GM11168 (cell line): ENCODE data around the gene EIF3F.

ENCODE experiments used
- in situ Hi-C: fragments of 300-500 bp; cut with MboI; formaldehyde crosslinking; loops from one replicate; pipeline ENCODE4 v1.12.0; 2022; ENCODE audit warnings: low sequenced_read_pairs; ENCODE audit not compliant: unreplicated experiment

Gene EIF3F

GRCh38 chr11:7986768-7987559 is at the start of gene EIF3F:
Gene EIF3F (plus strand): TSS chr11:7987337. CDS start chr11:7987353, 16 bp downstream.
- in situ Hi-C loops: no loop called here

GRCh38 chr11:7941146-7941545 is 46.0 kb upstream of the EIF3F start:
- in situ Hi-C loops: no loop called here

GRCh38 chr11:7941608-7942007 is 45.5 kb upstream of the EIF3F start, which contains the start of gene OR10A3:
Gene OR10A3 (minus strand): TSS chr11:7941708. CDS start chr11:7939520, 2,188 bp downstream.
- in situ Hi-C loops: no loop called here

GRCh38 chr11:7944123-7944522 is 43.0 kb upstream of the EIF3F start:
- in situ Hi-C loops: no loop called here

GRCh38 chr11:7949934-7950333 is 37.2 kb upstream of the EIF3F start:
- in situ Hi-C loops: no loop called here

- in situ Hi-C loops: no loop called here
Measured at GRCh38 chr11:7955191-7955590, 31.9 kb upstream of the EIF3F start.

GRCh38 chr11:7964261-7964660 is 22.9 kb upstream of the EIF3F start:
- in situ Hi-C loops: no loop called here

- in situ Hi-C loops: no loop called here
Measured at GRCh38 chr11:7964873-7965272, 22.3 kb upstream of the EIF3F start.

GRCh38 chr11:7965386-7965785 is 21.8 kb upstream of the EIF3F start, which contains the start of gene NLRP10:
Gene NLRP10 (minus strand): TSS chr11:7965447. CDS start chr11:7963495, 1,952 bp downstream.
- in situ Hi-C loops: no loop called here

- in situ Hi-C loops: no loop called here
Measured at GRCh38 chr11:7967097-7967496, 20.0 kb upstream of the EIF3F start.

GRCh38 chr11:7967826-7968225 is 19.3 kb upstream of the EIF3F start:
- in situ Hi-C loops: no loop called here

- in situ Hi-C loops: no loop called here
Measured at GRCh38 chr11:7968686-7969085, 18.5 kb upstream of the EIF3F start.

GRCh38 chr11:7969756-7970646 is 17.1 kb upstream of the EIF3F start:
- in situ Hi-C loops: loop anchor here (5.0 kb wide), 1 partner anchor 78 kb away; no protein-coding TSS in a partner anchor

- in situ Hi-C loops: loop anchor here (5.0 kb wide), 1 partner anchor 80 kb away; no protein-coding TSS in a partner anchor
Measured at GRCh38 chr11:7971846-7972245, 15.3 kb upstream of the EIF3F start.

- in situ Hi-C loops: loop anchor here (5.0 kb wide), 1 partner anchor 81 kb away; no protein-coding TSS in a partner anchor
Measured at GRCh38 chr11:7973011-7973410, 14.1 kb upstream of the EIF3F start.

GRCh38 chr11:7974668-7975067 is 12.5 kb upstream of the EIF3F start:
- in situ Hi-C loops: loop anchor here (5.0 kb wide), 1 partner anchor 82 kb away; no protein-coding TSS in a partner anchor

- in situ Hi-C loops: no loop called here
Measured at GRCh38 chr11:7977232-7977917, 9.8 kb upstream of the EIF3F start.

- in situ Hi-C loops: no loop called here
Measured at GRCh38 chr11:7981619-7982157, 5.4 kb upstream of the EIF3F start.

GRCh38 chr11:7982582-7983119 is 4.5 kb upstream of the EIF3F start:
- in situ Hi-C loops: no loop called here
